Measurements from ENCODE around the gene ZNF593OS. TPM values are rescaled to one million over a fixed set of nuclear protein-coding genes. Genes with fewer than 3 reads are reported as not detected.
A peak's percentile ranks its signal among the peaks of the same experiment; 100 is the strongest.

The ZNF593OS gene
- polyA plus RNA-seq, 3 donors: 0.50 to 0.59 TPM; not detected in 1

- Histone ChIP-seq H3K36me3 (replicated peaks in 1 of 2; ENCODE audit: control insufficient read depth in 1 of 2, insufficient read depth in 2 of 2, low read length in 2 of 2) (no peaks in the 10 kb centered on the region), H3K79me2 (ENCODE audit: insufficient read depth, low read length) (no peaks in the 10 kb centered on the region), H2AFZ (ENCODE audit: insufficient read depth, low read depth, low read length, poor library complexity, severe bottlenecking) (peak overlapping the region; percentile 80), H3K27ac (ENCODE audit: low read depth in 1 of 2, low read length in 2 of 2) (no peak overlapping the region), H3K9ac (ENCODE audit: insufficient read depth, low read length, poor library complexity, severe bottlenecking) (peak overlapping the region; percentile 53), H4K20me1 (ENCODE audit: insufficient read depth, low read length) (no peaks in the 10 kb centered on the region), H3K27me3 (ENCODE audit: control insufficient read depth in 2 of 2, insufficient read depth in 2 of 2, low read length in 2 of 2) (peaks cover 13 to 50% of the 10 kb centered on the region in 2 donors), H3K4me1 (ENCODE audit: control insufficient read depth in 1 of 2, insufficient read depth in 2 of 2, low read length in 2 of 2) (peaks cover 22 to 31% of the 10 kb centered on the region in 2 donors), H3K4me3 (replicated peaks in 1 of 3; ENCODE audit: low read depth in 2 of 3, low read length in 3 of 3) (peak overlapping the region in 2 of 3 experiments; percentile 19 to 68), H3K4me2 (replicated peaks; ENCODE audit: extremely low read depth, low read length, poor library complexity, severe bottlenecking) (peak overlapping the region; percentile 73), H3K9me3 (replicated peaks in 1 of 2; ENCODE audit: control insufficient read depth in 1 of 2, insufficient read depth in 1 of 2, low read length in 2 of 2) (no peaks in the 10 kb centered on the region)
- Mint-ChIP-seq H3K4me3 (peak overlapping the region; percentile 70 to 85), H3K4me1 (peaks cover 20% of the 10 kb centered on the region), H3K9me3 (peaks cover 0 to 9% (median 0%) of the 10 kb centered on the region in 7 donors), H3K36me3 (peaks cover 0 to 2% of the 10 kb centered on the region in 2 donors), H3K27me3 (ENCODE audit: low read depth in 3 of 3) (peaks cover 41 to 55% (median 54%) of the 10 kb centered on the region in 3 donors), H3K27ac (peak overlapping the region in 3 of 7 donors; percentile 41 to 58 (median 57))
- intact Hi-C loops (cut with micrococcal nuclease): loop anchor here (1.0 to 5.0 kb wide), 3 partner anchors 42 to 59 kb away; no protein-coding TSS in a partner anchor
- 12% methylated on average over 72 of the region's 72 CpGs for WGBS (ENCODE audit: insufficient coverage)
- peak in 2 of 3 donors; percentile 35 to 36 for DNase-seq
- peak; percentile 75 for TF ChIP-seq CTCF (IDR thresholded peaks at IDR 0.05)
Observed at GRCh38 chr1:26164036-26164860, 7.4 kb downstream of the ZNF593OS start.

GRCh38 chr1:26163684-26164035 lies 8.0 kb downstream of the ZNF593OS start:
- H3K9me3 Mint-ChIP-seq: peaks cover 0 to 9% (median 0%) of the 10 kb centered on the region in 7 donors
- Histone ChIP-seq H3K4me3 (replicated peaks in 1 of 3; ENCODE audit: low read depth in 2 of 3, low read length in 3 of 3) (peak overlapping the region in 2 of 3 experiments; percentile 19 to 68), H4K20me1 (ENCODE audit: insufficient read depth, low read length) (no peaks in the 10 kb centered on the region), H3K4me1 (ENCODE audit: control insufficient read depth in 1 of 2, insufficient read depth in 2 of 2, low read length in 2 of 2) (peaks cover 22 to 31% of the 10 kb centered on the region in 2 donors), H3K36me3 (replicated peaks in 1 of 2; ENCODE audit: control insufficient read depth in 1 of 2, insufficient read depth in 2 of 2, low read length in 2 of 2) (no peaks in the 10 kb centered on the region), H2AFZ (ENCODE audit: insufficient read depth, low read depth, low read length, poor library complexity, severe bottlenecking) (peak overlapping the region; percentile 80), H3K4me2 (replicated peaks; ENCODE audit: extremely low read depth, low read length, poor library complexity, severe bottlenecking) (peak overlapping the region; percentile 73), H3K9ac (ENCODE audit: insufficient read depth, low read length, poor library complexity, severe bottlenecking) (peak overlapping the region; percentile 53), H3K79me2 (ENCODE audit: insufficient read depth, low read length) (no peaks in the 10 kb centered on the region), H3K27ac (ENCODE audit: low read depth in 1 of 2, low read length in 2 of 2) (no peak overlapping the region), H3K9me3 (replicated peaks in 1 of 2; ENCODE audit: control insufficient read depth in 1 of 2, insufficient read depth in 1 of 2, low read length in 2 of 2) (no peaks in the 10 kb centered on the region), H3K27me3 (ENCODE audit: control insufficient read depth in 2 of 2, insufficient read depth in 2 of 2, low read length in 2 of 2) (peaks cover 13 to 50% of the 10 kb centered on the region in 2 donors)
- no peak for DNase-seq
- peaks cover 0 to 2% of the 10 kb centered on the region in 2 donors for H3K36me3 Mint-ChIP-seq
- no peak overlapping the region for H3K27ac Mint-ChIP-seq
- H3K4me3 Mint-ChIP-seq: peak overlapping the region; percentile 50 to 82
- peaks cover 19% of the 10 kb centered on the region for H3K4me1 Mint-ChIP-seq
- WGBS (ENCODE audit: insufficient coverage): 84% methylated on average over 4 of the region's 9 CpGs
- no peak for TF ChIP-seq CTCF (IDR thresholded peaks at IDR 0.05)
- intact Hi-C loops (cut with micrococcal nuclease): loop anchor here (1.0 to 5.0 kb wide), 3 partner anchors 41 to 58 kb away; no protein-coding TSS in a partner anchor
- H3K27me3 Mint-ChIP-seq (ENCODE audit: low read depth in 3 of 3): peaks cover 46 to 58% (median 57%) of the 10 kb centered on the region in 3 donors
